ENCODE measurements around the gene SLC24A3.

- no peak for TF ChIP-seq CTCF (IDR thresholded peaks at IDR 0.05)
- TF ChIP-seq POLR2A (IDR thresholded peaks at IDR 0.05), result no peak
Measured at GRCh38 chr20:19453410-19453809, 241.0 kb downstream of the SLC24A3 start.
